Fibroblast of skin of right biceps (primary cell): ENCODE data around the gene COL5A1.

ENCODE experiments used
- DNase-seq: peaks from one replicate; pipeline ENCODE4 v3.0.0-alpha.2; 2013

The COL5A1 gene

GRCh38 chr9:134864821-134865190 lies 223.2 kb downstream of the COL5A1 start:
- DNase-seq: no peak

- no peak for DNase-seq
Observed at GRCh38 chr9:134867917-134868750, 226.5 kb downstream of the COL5A1 start.

- DNase-seq: no peak
Observed at GRCh38 chr9:134868751-134869553, 227.3 kb downstream of the COL5A1 start.

- no peak for DNase-seq
Observed at GRCh38 chr9:134869554-134870300, 228.1 kb downstream of the COL5A1 start.

- DNase-seq: no peak
Observed at GRCh38 chr9:134870301-134870694, 228.7 kb downstream of the COL5A1 start.

GRCh38 chr9:134870746-134871662 lies 229.4 kb downstream of the COL5A1 start:
- DNase-seq: no peak

- no peak for DNase-seq
Observed at GRCh38 chr9:134871697-134872340, 230.2 kb downstream of the COL5A1 start.

- no peak for DNase-seq
Observed at GRCh38 chr9:134872482-134873231, 231.1 kb downstream of the COL5A1 start.

- no peak for DNase-seq
Observed at GRCh38 chr9:134875371-134875770, 233.8 kb downstream of the COL5A1 start.

GRCh38 chr9:134877541-134877940 lies 235.9 kb downstream of the COL5A1 start:
- DNase-seq: no peak

GRCh38 chr9:134879664-134880483 lies 238.3 kb downstream of the COL5A1 start:
- no peak for DNase-seq

GRCh38 chr9:134880484-134881312 lies 239.1 kb downstream of the COL5A1 start, which contains the start of gene FCN2:
Gene FCN2, plus strand, starts transcription at chr9:134880810. Its CDS starts 12 bp downstream, at chr9:134880822.
- no peak for DNase-seq

- DNase-seq: no peak
Observed at GRCh38 chr9:134881313-134881670, 239.7 kb downstream of the COL5A1 start.

GRCh38 chr9:134882204-134882785 lies 240.7 kb downstream of the COL5A1 start:
- no peak for DNase-seq

- no peak for DNase-seq
Observed at GRCh38 chr9:134883040-134883782, 241.6 kb downstream of the COL5A1 start.

GRCh38 chr9:134884492-134884891 lies 242.9 kb downstream of the COL5A1 start:
- no peak for DNase-seq

- DNase-seq: no peak
Observed at GRCh38 chr9:134885001-134885678, 243.5 kb downstream of the COL5A1 start.
